ENCODE results near the gene CDC23.

DNA sequence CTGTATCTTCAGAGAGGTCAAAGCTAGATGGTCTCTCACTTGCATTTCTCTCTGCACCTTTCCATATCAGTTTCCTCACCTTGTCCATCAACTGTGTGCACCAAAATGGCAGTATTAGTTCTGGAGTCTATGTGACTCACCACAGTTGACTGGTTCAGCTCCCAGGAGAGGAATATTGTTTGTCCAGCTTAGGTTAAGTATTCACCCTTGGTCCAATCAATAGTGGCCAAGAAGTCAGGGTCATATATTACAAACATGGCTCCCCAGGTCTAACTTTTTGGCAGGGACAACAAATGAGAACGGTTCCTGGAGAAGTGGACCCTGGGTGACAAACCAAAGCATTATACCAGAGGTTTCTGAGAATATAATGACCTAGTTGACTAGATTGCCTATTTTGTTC is 24.9 kb upstream of the CDC23 start:
- TF ChIP-seq, protein P1, sequence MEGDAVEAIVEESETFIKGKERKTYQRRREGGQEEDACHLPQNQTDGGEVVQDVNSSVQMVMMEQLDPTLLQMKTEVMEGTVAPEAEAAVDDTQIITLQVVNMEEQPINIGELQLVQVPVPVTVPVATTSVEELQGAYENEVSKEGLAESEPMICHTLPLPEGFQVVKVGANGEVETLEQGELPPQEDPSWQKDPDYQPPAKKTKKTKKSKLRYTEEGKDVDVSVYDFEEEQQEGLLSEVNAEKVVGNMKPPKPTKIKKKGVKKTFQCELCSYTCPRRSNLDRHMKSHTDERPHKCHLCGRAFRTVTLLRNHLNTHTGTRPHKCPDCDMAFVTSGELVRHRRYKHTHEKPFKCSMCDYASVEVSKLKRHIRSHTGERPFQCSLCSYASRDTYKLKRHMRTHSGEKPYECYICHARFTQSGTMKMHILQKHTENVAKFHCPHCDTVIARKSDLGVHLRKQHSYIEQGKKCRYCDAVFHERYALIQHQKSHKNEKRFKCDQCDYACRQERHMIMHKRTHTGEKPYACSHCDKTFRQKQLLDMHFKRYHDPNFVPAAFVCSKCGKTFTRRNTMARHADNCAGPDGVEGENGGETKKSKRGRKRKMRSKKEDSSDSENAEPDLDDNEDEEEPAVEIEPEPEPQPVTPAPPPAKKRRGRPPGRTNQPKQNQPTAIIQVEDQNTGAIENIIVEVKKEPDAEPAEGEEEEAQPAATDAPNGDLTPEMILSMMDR (IDR thresholded peaks at IDR 0.05), result no peak
- TF ChIP-seq POLR2A (IDR thresholded peaks at IDR 0.05) (no peak), POLR2AphosphoS5 (IDR thresholded peaks at IDR 0.05) (no peak)
